ENCODE data around the gene MED7. TPM values are rescaled to one million over a fixed set of nuclear protein-coding genes. Genes with fewer than 3 reads are reported as not detected.

MED7 gene
- total RNA-seq, 1 experiment from 2014 or later: 24.1 TPM

GRCh38 chr5:157155297-157155696, 12.6 kb upstream of the MED7 start:
- Mint-ChIP-seq H3K4me1 (ENCODE audit: low read depth, unreplicated experiment) (no peaks in the 10 kb centered on the region), H3K27ac (ENCODE audit: unreplicated experiment) (no peak overlapping the region), H3K27me3 (ENCODE audit: unreplicated experiment) (peaks cover 18% of the 10 kb centered on the region), H3K36me3 (ENCODE audit: insufficient read depth, unreplicated experiment) (no peaks in the 10 kb centered on the region), H3K4me3 (ENCODE audit: low read depth, unreplicated experiment) (no peak overlapping the region), H3K9me3 (ENCODE audit: low read depth, unreplicated experiment) (no peaks in the 10 kb centered on the region)
- intact Hi-C loops (cut with micrococcal nuclease; ENCODE audit: unreplicated experiment): no loop called here
- CTCF ChIA-PET: no interaction called here
- no TSS peak for BruUV-seq (replicated peaks)
- DNase-seq: no peak
- TF ChIP-seq CTCF (IDR thresholded peaks at IDR 0.05; ENCODE audit: unreplicated experiment): no peak

- intact Hi-C loops (cut with micrococcal nuclease; ENCODE audit: unreplicated experiment): no loop called here
- H3K36me3 Mint-ChIP-seq (ENCODE audit: insufficient read depth, unreplicated experiment): no peaks in the 10 kb centered on the region
- no peak for TF ChIP-seq CTCF (IDR thresholded peaks at IDR 0.05; ENCODE audit: unreplicated experiment)
- no peaks in the 10 kb centered on the region for H3K9me3 Mint-ChIP-seq (ENCODE audit: low read depth, unreplicated experiment)
- CTCF ChIA-PET: no interaction called here
- no TSS peak for BruUV-seq (replicated peaks)
- H3K4me1 Mint-ChIP-seq (ENCODE audit: low read depth, unreplicated experiment): peaks cover 6% of the 10 kb centered on the region
- DNase-seq: no peak
- H3K27me3 Mint-ChIP-seq (ENCODE audit: unreplicated experiment): no peaks in the 10 kb centered on the region
- H3K4me3 Mint-ChIP-seq (ENCODE audit: low read depth, unreplicated experiment): no peak overlapping the region
- H3K27ac Mint-ChIP-seq (ENCODE audit: unreplicated experiment): no peak overlapping the region
These were observed 8.3 kb upstream of the MED7 start for GRCh38 chr5:157150995-157151394.

GRCh38 chr5:157148734-157149615, 6.3 kb upstream of the MED7 start:
- no TSS peak for BruUV-seq (replicated peaks)
- H3K36me3 Mint-ChIP-seq (ENCODE audit: insufficient read depth, unreplicated experiment): peaks cover 4% of the 10 kb centered on the region
- intact Hi-C loops (cut with micrococcal nuclease; ENCODE audit: unreplicated experiment): loop anchor here (1.0 to 2.0 kb wide), 4 partner anchors 104 to 594 kb away; partner anchors contain the start of gene LSM11
- H3K4me3 Mint-ChIP-seq (ENCODE audit: low read depth, unreplicated experiment): no peak overlapping the region
- peak overlapping the region; percentile 50 for H3K27ac Mint-ChIP-seq (ENCODE audit: unreplicated experiment)
- H3K4me1 Mint-ChIP-seq (ENCODE audit: low read depth, unreplicated experiment): peaks cover 10% of the 10 kb centered on the region
- DNase-seq: peak; percentile 86
- H3K9me3 Mint-ChIP-seq (ENCODE audit: low read depth, unreplicated experiment): no peaks in the 10 kb centered on the region
- H3K27me3 Mint-ChIP-seq (ENCODE audit: unreplicated experiment): no peaks in the 10 kb centered on the region
- peak; percentile 88 for TF ChIP-seq CTCF (IDR thresholded peaks at IDR 0.05; ENCODE audit: unreplicated experiment)
- CTCF ChIA-PET: interaction anchor here (0.5 to 1.5 kb wide), 7 partner anchors 17 to 589 kb away, joined by 3 to 7 read pairs (median 3); partner anchors contain the start of gene GARIN3

GRCh38 chr5:157143127-157143971, 684 bp upstream of the MED7 start:
- Mint-ChIP-seq H3K9me3 (ENCODE audit: low read depth, unreplicated experiment) (no peaks in the 10 kb centered on the region), H3K4me3 (ENCODE audit: low read depth, unreplicated experiment) (peak overlapping the region; percentile 92), H3K4me1 (ENCODE audit: low read depth, unreplicated experiment) (peaks cover 12% of the 10 kb centered on the region), H3K27me3 (ENCODE audit: unreplicated experiment) (no peaks in the 10 kb centered on the region), H3K36me3 (ENCODE audit: insufficient read depth, unreplicated experiment) (peaks cover 40% of the 10 kb centered on the region), H3K27ac (ENCODE audit: unreplicated experiment) (peak overlapping the region; percentile 96)
- CTCF ChIA-PET: interaction anchor here (0.5 to 2.3 kb wide), 6 partner anchors 10 to 331 kb away, joined by 3 to 11 read pairs (median 4); no protein-coding TSS in a partner anchor
- BruUV-seq (replicated peaks): TSS peak; percentile 99
- TF ChIP-seq CTCF (IDR thresholded peaks at IDR 0.05; ENCODE audit: unreplicated experiment): no peak
- intact Hi-C loops (cut with micrococcal nuclease; ENCODE audit: unreplicated experiment): loop anchor here (5.0 kb wide), 1 partner anchor 124 kb away; the partner anchor contains the start of gene CYFIP2
- peak; percentile 32 for DNase-seq
